ENCODE data around the gene CELSR1. TPM values are rescaled to one million over a fixed set of nuclear protein-coding genes. Genes with fewer than 3 reads are reported as not detected.

The CELSR1 gene
- total RNA-seq, 2 experiments from 2014 or later: 3.7 to 5.2 TPM

DNA sequence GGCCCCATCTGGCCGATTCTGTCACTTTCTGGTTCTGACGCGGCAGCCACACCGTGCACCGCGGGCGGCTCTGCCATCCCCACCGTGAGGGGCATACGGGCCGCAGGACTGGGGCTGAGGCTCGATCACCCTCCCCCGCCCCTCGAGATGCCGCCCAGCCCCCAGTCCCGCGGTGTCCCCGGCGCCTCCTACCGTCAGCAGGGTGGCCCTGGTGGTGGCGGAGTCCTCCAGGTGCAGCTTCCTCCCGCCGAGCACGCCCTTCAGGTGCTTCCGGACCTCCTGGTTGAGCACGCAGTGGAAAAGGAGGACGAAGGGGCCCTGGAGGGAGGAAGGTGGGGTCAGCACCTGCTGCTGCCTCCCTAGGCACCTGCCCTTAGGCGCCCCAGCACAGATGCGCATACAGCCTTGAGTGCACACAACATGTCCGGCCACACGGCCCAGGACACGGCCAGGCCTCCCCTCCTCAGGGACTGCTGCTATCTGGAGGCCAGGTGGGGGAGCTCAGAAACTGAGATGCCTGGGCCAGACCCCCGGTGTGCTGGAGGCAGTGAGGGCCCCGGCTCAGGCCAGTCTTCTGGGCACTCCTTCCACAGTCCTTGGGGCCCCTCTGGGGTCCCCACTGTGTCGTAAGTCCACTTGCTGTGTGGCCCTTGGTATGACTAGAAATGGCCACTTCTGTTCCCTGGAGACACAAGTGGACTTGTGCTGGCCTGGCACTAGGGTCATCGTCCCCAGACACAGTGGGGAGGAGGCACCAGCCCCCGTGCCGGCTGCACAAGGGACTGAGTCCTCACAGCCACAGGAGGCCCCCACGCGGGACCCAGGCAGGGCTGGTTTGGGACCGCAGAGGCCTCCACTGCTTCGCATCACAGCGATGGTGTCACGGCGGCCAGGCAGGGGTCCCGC, 170.4 kb downstream of the CELSR1 start:
- Histone ChIP-seq H3K79me2 (ENCODE audit: insufficient read depth, low read depth, low read length) (no peaks in the 10 kb centered on the region), H3K9me2 (ENCODE audit: insufficient read depth, low read length) (no peaks in the 10 kb centered on the region), H3K4me2 (ENCODE audit: low read length) (peak overlapping the region; percentile 53), H4K20me1 (ENCODE audit: insufficient read depth, low read length) (no peaks in the 10 kb centered on the region), H3K36me3 (ENCODE audit: insufficient read depth, low read length) (no peaks in the 10 kb centered on the region), H3K4me1 (ENCODE audit: insufficient read depth, low read length, poor library complexity, severe bottlenecking) (peaks cover 25% of the 10 kb centered on the region), H2AFZ (ENCODE audit: low read length) (no peak overlapping the region; the same call in 1 of the 2 replicates), H3K9me3 (ENCODE audit: low read length) (no peaks in the 10 kb centered on the region), H3K27ac (ENCODE audit: low read depth, low read length, poor library complexity, severe bottlenecking) (peak overlapping the region; percentile 39), H3K4me3 (ENCODE audit: low read depth, low read length, poor library complexity, severe bottlenecking) (no peak overlapping the region)
- CTCF ChIA-PET (ENCODE audit: unreplicated experiment): interaction anchor here (0.6 to 1.9 kb wide), 2 partner anchors 175 to 664 kb away, joined by 4 to 7 read pairs; no protein-coding TSS in a partner anchor
- intact Hi-C loops (cut with micrococcal nuclease; ENCODE audit: unreplicated experiment): loop anchor here (1.0 kb wide), 1 partner anchor 175 kb away; no protein-coding TSS in a partner anchor
- TF ChIP-seq CTCF (conservative IDR thresholded peaks at IDR 0.05; ENCODE audit: low read length): no peak; the same call in 1 of the 2 replicates
- TF ChIP-seq EZH2phosphoT487 (IDR thresholded peaks at IDR 0.05; ENCODE audit: borderline replicate concordance, low read depth, low read length): no peak
- DNase-seq (ENCODE audit: low spot score): peak; percentile 77
- BruUV-seq (replicated peaks): no TSS peak
- POLR2A ChIA-PET: interaction anchor here (0.6 kb wide), 1 partner anchor 729 kb away, joined by 4 read pairs; no protein-coding TSS in a partner anchor

DNA sequence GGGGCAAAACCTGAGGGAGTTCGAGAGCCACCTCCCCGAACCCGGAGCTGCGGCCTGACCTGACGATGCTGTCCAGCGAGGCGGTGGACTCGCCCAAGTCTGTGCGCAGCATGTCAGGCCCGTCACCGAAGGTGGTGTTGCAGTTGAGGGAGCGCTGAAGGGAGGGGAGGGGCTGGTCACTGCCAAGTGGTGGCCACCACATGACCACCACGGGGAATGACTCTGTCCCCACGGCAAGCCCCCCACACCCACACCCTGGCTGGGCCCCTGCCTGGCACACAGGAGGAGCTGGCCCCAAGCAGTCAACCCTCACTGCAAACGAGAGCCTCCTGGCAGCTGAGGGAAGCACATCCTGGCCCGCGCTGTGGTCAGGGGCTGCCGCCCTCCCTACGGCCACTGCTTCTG, 171.1 kb downstream of the CELSR1 start:
- DNase-seq (ENCODE audit: low spot score): no peak
- H3K79me2 ChIP-seq (ENCODE audit: insufficient read depth, low read depth, low read length): no peaks in the 10 kb centered on the region
- peaks cover 30% of the 10 kb centered on the region for H3K4me1 ChIP-seq (ENCODE audit: insufficient read depth, low read length, poor library complexity, severe bottlenecking)
- no peaks in the 10 kb centered on the region for H4K20me1 ChIP-seq (ENCODE audit: insufficient read depth, low read length)
- H3K4me3 ChIP-seq (ENCODE audit: low read depth, low read length, poor library complexity, severe bottlenecking): no peak overlapping the region
- H3K9me3 ChIP-seq (ENCODE audit: low read length): no peaks in the 10 kb centered on the region
- intact Hi-C loops (cut with micrococcal nuclease; ENCODE audit: unreplicated experiment): no loop called here
- POLR2A ChIA-PET: no interaction called here
- TF ChIP-seq EZH2phosphoT487 (IDR thresholded peaks at IDR 0.05; ENCODE audit: borderline replicate concordance, low read depth, low read length): no peak
- TF ChIP-seq CTCF (conservative IDR thresholded peaks at IDR 0.05; ENCODE audit: low read length): no peak
- H3K4me2 ChIP-seq (ENCODE audit: low read length): 0 out of 2 replicates have a peak overlapping the region, but pooled peaks have one; percentile 53
- H3K9me2 ChIP-seq (ENCODE audit: insufficient read depth, low read length): no peaks in the 10 kb centered on the region
- no peak overlapping the region for H3K27ac ChIP-seq (ENCODE audit: low read depth, low read length, poor library complexity, severe bottlenecking)
- no peak overlapping the region for H2AFZ ChIP-seq (ENCODE audit: low read length)
- H3K36me3 ChIP-seq (ENCODE audit: insufficient read depth, low read length): no peaks in the 10 kb centered on the region
- CTCF ChIA-PET (ENCODE audit: unreplicated experiment): no interaction called here
- BruUV-seq (replicated peaks): no TSS peak

DNA sequence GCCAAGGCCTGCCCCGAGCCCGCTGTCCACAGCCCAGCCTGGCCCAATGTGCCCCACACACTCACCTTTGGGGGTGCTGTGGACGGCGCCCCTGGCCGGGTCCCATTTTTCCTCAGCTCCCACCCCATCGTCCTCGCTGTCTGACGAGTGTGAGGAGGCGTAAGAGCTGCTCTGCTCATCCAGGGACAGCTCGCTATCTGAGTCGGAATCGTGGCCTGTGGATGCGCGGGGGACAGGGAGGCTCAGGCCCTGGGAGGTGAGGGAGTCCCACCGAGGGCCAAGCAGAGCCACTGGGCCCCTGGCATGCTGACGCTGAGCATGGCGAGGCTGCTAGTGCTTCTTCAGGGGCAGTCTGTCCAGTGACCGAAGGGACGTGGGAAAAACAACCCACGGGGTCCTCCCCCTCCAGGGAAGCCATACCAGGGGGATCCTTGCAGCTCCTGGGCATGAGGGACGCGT, 172.2 kb downstream of the CELSR1 start:
- DNase-seq (ENCODE audit: low spot score): no peak
- no peaks in the 10 kb centered on the region for H3K9me2 ChIP-seq (ENCODE audit: insufficient read depth, low read length)
- no peak overlapping the region for H3K4me2 ChIP-seq (ENCODE audit: low read length)
- intact Hi-C loops (cut with micrococcal nuclease; ENCODE audit: unreplicated experiment): no loop called here
- H3K9me3 ChIP-seq (ENCODE audit: low read length): no peaks in the 10 kb centered on the region
- H4K20me1 ChIP-seq (ENCODE audit: insufficient read depth, low read length): no peaks in the 10 kb centered on the region
- TF ChIP-seq EZH2phosphoT487 (IDR thresholded peaks at IDR 0.05; ENCODE audit: borderline replicate concordance, low read depth, low read length) (no peak), CTCF (conservative IDR thresholded peaks at IDR 0.05; ENCODE audit: low read length) (no peak)
- no peak overlapping the region for H3K27ac ChIP-seq (ENCODE audit: low read depth, low read length, poor library complexity, severe bottlenecking)
- BruUV-seq (replicated peaks): no TSS peak
- CTCF ChIA-PET (ENCODE audit: unreplicated experiment): no interaction called here
- no peaks in the 10 kb centered on the region for H3K79me2 ChIP-seq (ENCODE audit: insufficient read depth, low read depth, low read length)
- POLR2A ChIA-PET: no interaction called here
- no peak overlapping the region for H2AFZ ChIP-seq (ENCODE audit: low read length)
- H3K4me1 ChIP-seq (ENCODE audit: insufficient read depth, low read length, poor library complexity, severe bottlenecking): peaks cover 30% of the 10 kb centered on the region
- H3K36me3 ChIP-seq (ENCODE audit: insufficient read depth, low read length): no peaks in the 10 kb centered on the region
- no peak overlapping the region for H3K4me3 ChIP-seq (ENCODE audit: low read depth, low read length, poor library complexity, severe bottlenecking)

Data from OCI-LY7 (cell line).